Natural killer cell (primary cell): ENCODE data around the gene POLR2E. TPM values are rescaled to one million over a fixed set of nuclear protein-coding genes. Genes with fewer than 3 reads are reported as not detected.

ENCODE experiments used
- ATAC-seq, 3 donors: fragments of 150-1000 bp in 2 of 3; fragments of 200-7000 bp in 1 of 3; cut with Tn5 transposase; 1 replicate in 1 of 3; 2 replicates in 2 of 3; pipeline ENCODE4 v1.10.0; 2021; ENCODE audit warnings: mild to moderate bottlenecking in 2 of 3, moderate library complexity in 2 of 3
- DNase-seq, 2 donors: peaks; one replicate each; pipeline versions ENCODE4 v3.0.0 to v3.0.0-alpha.2; 2013 to 2021; ENCODE audit warnings: mixed read lengths in 1 of 2
- H3K27ac ChIP-seq: one replicate; pipeline ENCODE4 v1.5.1; 2013; ENCODE audit warnings: mild to moderate bottlenecking, low read length
- H3K27me3 ChIP-seq: one replicate; pipeline ENCODE4 v1.6.1; 2013; ENCODE audit warnings: low read length; ENCODE audit not compliant: control insufficient read depth, insufficient read depth
- H3K36me3 ChIP-seq: one replicate; pipeline ENCODE4 v1.6.1; 2013; ENCODE audit warnings: low read length; ENCODE audit not compliant: control insufficient read depth, insufficient read depth
- H3K4me1 ChIP-seq: one replicate; pipeline ENCODE4 v1.6.1; 2013; ENCODE audit warnings: low read length; ENCODE audit not compliant: control insufficient read depth, insufficient read depth
- H3K4me3 ChIP-seq: one replicate; pipeline ENCODE4 v1.5.1; 2013; ENCODE audit warnings: low read length
- H3K9me3 ChIP-seq: one replicate; pipeline ENCODE4 v1.6.1; 2013; ENCODE audit warnings: low read length; ENCODE audit not compliant: control insufficient read depth, insufficient read depth
- H3K27ac Mint-ChIP-seq, 2 donors: one replicate each; pipeline ENCODE4 v1.8.0; 2022; ENCODE audit warnings: mild to moderate bottlenecking in 2 of 2, mixed read lengths in 2 of 2, moderate library complexity in 1 of 2
- H3K27me3 Mint-ChIP-seq, 2 donors: one replicate each; pipeline ENCODE4 v1.8.0; 2022; ENCODE audit warnings: low read depth in 2 of 2, mixed read lengths in 2 of 2
- H3K36me3 Mint-ChIP-seq: one replicate; pipeline ENCODE4 v1.8.0; 2022; ENCODE audit warnings: mixed read lengths
- H3K4me1 Mint-ChIP-seq, 2 donors: one replicate each; pipeline ENCODE4 v1.8.0; 2022; ENCODE audit warnings: mixed read lengths in 2 of 2
- H3K4me3 Mint-ChIP-seq: one replicate; pipeline ENCODE4 v1.8.0; 2022; ENCODE audit warnings: mild to moderate bottlenecking, moderate library complexity, mixed read lengths
- H3K9me3 Mint-ChIP-seq, 2 donors: one replicate each; pipeline ENCODE4 v1.8.0; 2022; ENCODE audit warnings: mixed read lengths in 2 of 2
- WGBS: methylation state at CpG from one replicate; pipeline ENCODE4 v1.1.7; 2013; ENCODE audit warnings: missing lambda C conversion rate; ENCODE audit not compliant: insufficient coverage; 5-methylcytosine and 5-hydroxymethylcytosine counted together
- intact Hi-C: fragments of 100-400 bp; cut with micrococcal nuclease; formaldehyde crosslinking; loops from one replicate; pipeline ENCODE4 v1.14.2; 2022
- total RNA-seq, 4 donors: library from RNA; stranded (reverse); fragments of 120-200 nt in 1 of 4; gene quantifications; one replicate each; pipeline versions ENCODE4 v1.2.3 to v1.2.4, GENCODE V29; 2013 to 2022
- TF ChIP-seq, protein P1 (sequence below): fragments of 200-600 bp; IDR thresholded peaks from one replicate; pipeline ENCODE4 v1.8.0; 2022; ENCODE audit warnings: antibody characterized with exemption

Gene POLR2E
- total RNA-seq, 3 donors from 2014 or later (not counting 1 experiment from before 2014, with no cell fraction given) = 77.3 to 105 (median 91.6) TPM

- Mint-ChIP-seq H3K27ac (peak overlapping the region in 1 of 2 donors; percentile 52), H3K9me3 (no peaks in the 10 kb centered on the region), H3K4me1 (no peaks in the 10 kb centered on the region), H3K27me3 (no peaks in the 10 kb centered on the region), H3K4me3 (no peak overlapping the region), H3K36me3 (no peaks in the 10 kb centered on the region)
- H3K4me1 ChIP-seq = no peaks in the 10 kb centered on the region
- no peak overlapping the region for H3K27ac ChIP-seq
- DNase-seq (no peak), ATAC-seq (no peak)
- TF ChIP-seq, protein P1, sequence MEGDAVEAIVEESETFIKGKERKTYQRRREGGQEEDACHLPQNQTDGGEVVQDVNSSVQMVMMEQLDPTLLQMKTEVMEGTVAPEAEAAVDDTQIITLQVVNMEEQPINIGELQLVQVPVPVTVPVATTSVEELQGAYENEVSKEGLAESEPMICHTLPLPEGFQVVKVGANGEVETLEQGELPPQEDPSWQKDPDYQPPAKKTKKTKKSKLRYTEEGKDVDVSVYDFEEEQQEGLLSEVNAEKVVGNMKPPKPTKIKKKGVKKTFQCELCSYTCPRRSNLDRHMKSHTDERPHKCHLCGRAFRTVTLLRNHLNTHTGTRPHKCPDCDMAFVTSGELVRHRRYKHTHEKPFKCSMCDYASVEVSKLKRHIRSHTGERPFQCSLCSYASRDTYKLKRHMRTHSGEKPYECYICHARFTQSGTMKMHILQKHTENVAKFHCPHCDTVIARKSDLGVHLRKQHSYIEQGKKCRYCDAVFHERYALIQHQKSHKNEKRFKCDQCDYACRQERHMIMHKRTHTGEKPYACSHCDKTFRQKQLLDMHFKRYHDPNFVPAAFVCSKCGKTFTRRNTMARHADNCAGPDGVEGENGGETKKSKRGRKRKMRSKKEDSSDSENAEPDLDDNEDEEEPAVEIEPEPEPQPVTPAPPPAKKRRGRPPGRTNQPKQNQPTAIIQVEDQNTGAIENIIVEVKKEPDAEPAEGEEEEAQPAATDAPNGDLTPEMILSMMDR = no peak
- H3K36me3 ChIP-seq = peaks cover 77% of the 10 kb centered on the region
- H3K4me3 ChIP-seq = no peak overlapping the region
- H3K9me3 ChIP-seq = no peaks in the 10 kb centered on the region
- no peaks in the 10 kb centered on the region for H3K27me3 ChIP-seq
- 97% methylated on average over 63 of the region's 63 CpGs for WGBS
- intact Hi-C loops = no loop called here
These were observed 27.1 kb upstream of the POLR2E start for GRCh38 chr19:1122021-1122971.

GRCh38 chr19:1121395-1121794, 26.2 kb upstream of the POLR2E start:
- H3K4me1 ChIP-seq = no peaks in the 10 kb centered on the region
- Mint-ChIP-seq H3K4me3 (no peak overlapping the region), H3K9me3 (no peaks in the 10 kb centered on the region), H3K36me3 (no peaks in the 10 kb centered on the region), H3K27ac (no peak overlapping the region), H3K4me1 (no peaks in the 10 kb centered on the region), H3K27me3 (no peaks in the 10 kb centered on the region)
- H3K36me3 ChIP-seq = peaks cover 77% of the 10 kb centered on the region
- no peak overlapping the region for H3K27ac ChIP-seq
- no peaks in the 10 kb centered on the region for H3K27me3 ChIP-seq
- no peaks in the 10 kb centered on the region for H3K9me3 ChIP-seq
- no peak for ATAC-seq
- intact Hi-C loops = no loop called here
- 99% methylated on average over 9 of the region's 10 CpGs for WGBS
- DNase-seq = no peak
- TF ChIP-seq, protein P1 = no peak
- H3K4me3 ChIP-seq = no peak overlapping the region

- ATAC-seq (no peak), DNase-seq (no peak)
- 97% methylated on average over 50 of the region's 50 CpGs for WGBS
- H3K36me3 Mint-ChIP-seq = no peaks in the 10 kb centered on the region
- TF ChIP-seq, protein P1 = no peak
- H3K27me3 Mint-ChIP-seq = no peaks in the 10 kb centered on the region
- H3K9me3 ChIP-seq = no peaks in the 10 kb centered on the region
- no peak overlapping the region for H3K4me3 Mint-ChIP-seq
- H3K4me3 ChIP-seq = no peak overlapping the region
- H3K4me1 Mint-ChIP-seq = no peaks in the 10 kb centered on the region
- no peak overlapping the region for H3K27ac Mint-ChIP-seq
- no peak overlapping the region for H3K27ac ChIP-seq
- no peaks in the 10 kb centered on the region for H3K9me3 Mint-ChIP-seq
- H3K27me3 ChIP-seq = no peaks in the 10 kb centered on the region
- peaks cover 74% of the 10 kb centered on the region for H3K36me3 ChIP-seq
- intact Hi-C loops = no loop called here
- H3K4me1 ChIP-seq = no peaks in the 10 kb centered on the region
These were observed 24.5 kb upstream of the POLR2E start for GRCh38 chr19:1119475-1120217.
